Neuronal stem cell (in vitro differentiated cells): ENCODE data around the gene NCKIPSD.

Experiments
- DNase-seq: peaks from one replicate; pipeline ENCODE4 v3.0.0-alpha.2; 2013; ENCODE audit warnings: low spot score
- H2AFZ ChIP-seq: one replicate; pipeline ENCODE4 v1.6.1; 2013; ENCODE audit warnings: mild to moderate bottlenecking, low read length, inconsistent platforms
- H2AK5ac ChIP-seq: 2 replicates; pipeline ENCODE4 v1.6.1; 2013; ENCODE audit warnings: low read depth, mild to moderate bottlenecking, inconsistent platforms, low read length, moderate library complexity, mixed read lengths
- H2BK120ac ChIP-seq: 2 replicates; pipeline ENCODE4 v1.6.1; 2013; ENCODE audit warnings: low read depth, mild to moderate bottlenecking, inconsistent platforms, low read length, moderate library complexity, mixed read lengths
- H2BK12ac ChIP-seq: one replicate; pipeline ENCODE4 v1.6.1; 2013; ENCODE audit warnings: low read length, inconsistent platforms
- H2BK15ac ChIP-seq: 2 replicates; pipeline ENCODE4 v1.6.1; 2013; ENCODE audit warnings: mild to moderate bottlenecking, low read length, inconsistent platforms, mixed read lengths
- H2BK5ac ChIP-seq: one replicate; pipeline ENCODE4 v1.6.1; 2013; ENCODE audit warnings: inconsistent platforms, mild to moderate bottlenecking, low read length, moderate library complexity
- H3K14ac ChIP-seq: one replicate; pipeline ENCODE4 v1.6.1; 2013; ENCODE audit warnings: low read length, inconsistent platforms
- H3K18ac ChIP-seq: 2 replicates; pipeline ENCODE4 v1.6.1; 2013; ENCODE audit warnings: low read length, inconsistent platforms
- H3K23ac ChIP-seq: 2 replicates; pipeline ENCODE4 v1.6.1; 2013; ENCODE audit warnings: low read depth, mild to moderate bottlenecking, mixed read lengths, low read length, inconsistent platforms; ENCODE audit not compliant: poor library complexity
- H3K27ac ChIP-seq: replicated peaks from 3 replicates; pipeline ENCODE4 v1.5.1; 2013; ENCODE audit warnings: low read length, inconsistent platforms
- H3K27me3 ChIP-seq, 3 experiments: 2 replicates each; pipeline ENCODE4 v1.6.1; 2013; ENCODE audit warnings: low read length in 3 of 3, mild to moderate bottlenecking in 2 of 3, inconsistent platforms in 1 of 3, low read depth in 1 of 3, mixed read lengths in 1 of 3, moderate library complexity in 1 of 3; ENCODE audit not compliant: control insufficient read depth in 3 of 3, insufficient read depth in 3 of 3
- H3K36me3 ChIP-seq, 2 donors: replicated peaks in 1 of 2; 2 replicates each; pipeline ENCODE4 v1.6.1; 2013; ENCODE audit warnings: low read length in 2 of 2; ENCODE audit not compliant: control insufficient read depth in 2 of 2, insufficient read depth in 2 of 2
- H3K4ac ChIP-seq: 2 replicates; pipeline ENCODE4 v1.6.1; 2013; ENCODE audit warnings: inconsistent platforms, mild to moderate bottlenecking, low read length, moderate library complexity
- H3K4me1 ChIP-seq, 2 donors: 1 replicate in 1 of 2; 2 replicates in 1 of 2; pipeline ENCODE4 v1.6.1; 2013; ENCODE audit warnings: low read length in 2 of 2, low read depth in 1 of 2; ENCODE audit not compliant: control insufficient read depth in 2 of 2, insufficient read depth in 1 of 2
- H3K4me2 ChIP-seq: one replicate; pipeline ENCODE4 v1.6.1; 2013; ENCODE audit warnings: mild to moderate bottlenecking, low read length, inconsistent platforms; ENCODE audit not compliant: insufficient read depth, poor library complexity, severe bottlenecking
- H3K4me3 ChIP-seq, 2 donors: 2 replicates each; pipeline ENCODE4 v1.5.1; 2013; ENCODE audit warnings: low read length in 2 of 2, mild to moderate bottlenecking in 2 of 2, inconsistent platforms in 1 of 2, moderate library complexity in 1 of 2
- H3K79me1 ChIP-seq: one replicate; pipeline ENCODE4 v1.6.1; 2013; ENCODE audit warnings: low read depth, mild to moderate bottlenecking, inconsistent platforms, low read length, moderate library complexity
- H3K9ac ChIP-seq: one replicate; pipeline ENCODE4 v1.6.1; 2013; ENCODE audit warnings: mild to moderate bottlenecking, low read depth, low read length, inconsistent platforms; ENCODE audit not compliant: poor library complexity
- H3K9me3 ChIP-seq, 2 donors: replicated peaks in 1 of 2; 2 replicates each; pipeline versions ENCODE3 to v1.6.1; 2013; ENCODE audit warnings: low read length in 2 of 2, mild to moderate bottlenecking in 2 of 2, inconsistent platforms in 1 of 2, low read depth in 1 of 2, mixed read lengths in 1 of 2, moderate library complexity in 1 of 2; ENCODE audit not compliant: control insufficient read depth in 2 of 2, insufficient read depth in 1 of 2
- H4K8ac ChIP-seq: one replicate; pipeline ENCODE4 v1.6.1; 2013; ENCODE audit warnings: low read depth, mild to moderate bottlenecking, inconsistent platforms, low read length, moderate library complexity
- H4K91ac ChIP-seq: one replicate; pipeline ENCODE4 v1.6.1; 2013; ENCODE audit warnings: low read length, low read depth, mild to moderate bottlenecking, inconsistent platforms; ENCODE audit not compliant: poor library complexity
- WGBS, 2 donors: extraction: QIAGEN DNeasy Blood & Tissue Kit; methylation state at CpG; one replicate each; pipeline ENCODE4 v1.1.7; 2013; ENCODE audit warnings: missing lambda C conversion rate in 2 of 2, mixed read lengths in 1 of 2; ENCODE audit not compliant: insufficient read length in 2 of 2, insufficient replicate concordance in 1 of 2; ENCODE audit errors: extremely low coverage in 2 of 2; 5-methylcytosine and 5-hydroxymethylcytosine counted together

NCKIPSD gene

DNA sequence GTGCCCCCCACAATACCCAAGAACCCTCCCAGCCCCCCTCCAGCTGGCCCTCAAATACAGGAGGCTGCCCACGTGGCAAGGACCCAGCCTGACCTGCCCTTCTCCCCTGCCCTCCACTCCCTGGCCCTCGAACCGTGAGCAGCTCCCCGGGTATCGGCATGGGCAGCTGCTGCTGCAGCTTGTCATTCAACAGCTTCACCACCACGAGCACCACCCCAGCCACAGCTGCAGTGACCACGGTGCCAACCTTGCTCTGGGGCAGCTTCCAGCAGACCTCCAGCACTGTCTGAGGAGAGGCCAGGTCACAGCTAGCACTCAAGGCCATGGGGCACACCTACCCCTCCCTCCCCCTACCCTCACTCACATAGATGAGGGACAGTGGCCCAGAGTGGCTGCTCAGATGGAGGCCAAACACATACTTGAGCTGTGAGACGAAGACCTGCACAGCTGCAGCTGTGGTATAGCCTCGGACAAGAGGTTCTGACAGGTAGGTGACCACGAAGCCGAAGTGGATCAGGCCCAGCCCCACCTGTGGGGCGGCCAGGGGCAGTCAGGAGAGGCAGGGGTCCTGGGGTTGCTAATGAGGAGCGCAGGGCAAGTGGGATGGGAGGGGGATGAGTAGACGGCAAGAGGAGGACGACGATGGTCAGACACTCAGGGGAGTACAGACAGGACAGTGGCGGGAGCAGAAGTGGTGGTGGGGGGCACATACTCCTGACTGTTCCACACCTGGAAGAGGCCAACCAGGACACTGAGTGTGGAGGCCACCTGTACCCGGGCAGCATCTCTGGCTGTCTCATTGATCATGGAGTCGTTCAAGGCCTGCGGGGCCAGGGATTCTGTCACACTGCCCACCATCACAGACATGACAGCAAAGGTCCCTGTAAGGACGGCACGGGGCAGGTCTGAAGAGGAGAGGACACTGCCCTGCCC is 53.9 kb downstream of the NCKIPSD start:
- no peak for DNase-seq
- no peak overlapping the region for H3K18ac ChIP-seq
- peaks cover 7% of the 10 kb centered on the region for H3K79me1 ChIP-seq
- H2AK5ac ChIP-seq = no peak overlapping the region
- H2BK15ac ChIP-seq = no peak overlapping the region
- peak overlapping the region; percentile 65 for H3K9ac ChIP-seq
- no peak overlapping the region for H3K4me2 ChIP-seq
- no peak overlapping the region for H4K91ac ChIP-seq
- no peak overlapping the region for H3K4me3 ChIP-seq
- H3K9me3 ChIP-seq = no peaks in the 10 kb centered on the region
- no peak overlapping the region for H2BK120ac ChIP-seq
- no peak overlapping the region for H4K8ac ChIP-seq
- H3K27me3 ChIP-seq = no peaks in the 10 kb centered on the region
- peaks cover 55 to 69% of the 10 kb centered on the region in 2 donors for H3K36me3 ChIP-seq
- peak overlapping the region; percentile 31 for H3K23ac ChIP-seq
- H3K14ac ChIP-seq = no peak overlapping the region
- H3K4ac ChIP-seq = peak overlapping the region; percentile 24
- H3K4me1 ChIP-seq = peaks cover 13 to 17% of the 10 kb centered on the region in 2 donors
- no peak overlapping the region for H3K27ac ChIP-seq
- no CpG with 5 or more reads among the region's 22 CpGs for WGBS, 2 donors
- no peak overlapping the region for H2BK12ac ChIP-seq
- no peak overlapping the region for H2AFZ ChIP-seq
- no peak overlapping the region for H2BK5ac ChIP-seq

DNA sequence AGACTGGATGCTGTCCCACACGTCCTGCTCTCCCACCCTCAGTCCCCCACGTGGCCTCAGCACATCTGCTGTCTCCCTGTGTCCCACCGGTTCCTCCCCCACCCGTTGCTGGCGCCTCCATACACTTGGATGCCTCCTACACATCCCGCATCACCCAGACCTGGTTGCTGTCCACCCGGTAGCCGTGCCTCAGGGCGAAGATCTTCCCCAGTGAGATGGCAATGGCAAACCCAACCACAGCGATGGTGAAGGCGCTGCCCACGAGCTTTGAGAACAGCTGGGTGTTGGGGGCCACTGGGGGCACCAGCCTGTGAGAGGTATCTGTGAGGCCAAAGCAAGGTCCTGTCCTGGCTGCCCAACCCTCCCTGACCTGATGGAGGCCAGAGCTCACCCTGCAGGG is 54.9 kb downstream of the NCKIPSD start:
- Histone ChIP-seq H3K4me1 (peaks cover 5 to 8% of the 10 kb centered on the region in 2 donors), H3K79me1 (peaks cover 7% of the 10 kb centered on the region), H3K14ac (no peak overlapping the region), H3K23ac (peak overlapping the region; percentile 49), H2AFZ (no peak overlapping the region), H2BK15ac (no peak overlapping the region), H3K9me3 (no peaks in the 10 kb centered on the region), H2BK5ac (peak overlapping the region; percentile 56), H3K36me3 (peaks cover 63 to 78% of the 10 kb centered on the region in 2 donors), H3K9ac (no peak overlapping the region), H3K27me3 (no peaks in the 10 kb centered on the region), H3K4ac (no peak overlapping the region), H3K27ac (no peak overlapping the region), H2BK12ac (peak overlapping the region; percentile 30), H2BK120ac (no peak overlapping the region), H4K8ac (no peak overlapping the region), H3K18ac (no peak overlapping the region), H3K4me3 (no peak overlapping the region), H3K4me2 (no peak overlapping the region), H2AK5ac (no peak overlapping the region), H4K91ac (no peak overlapping the region)
- DNase-seq = no peak
- no CpG with 5 or more reads among the region's 12 CpGs for WGBS, 2 donors

DNA sequence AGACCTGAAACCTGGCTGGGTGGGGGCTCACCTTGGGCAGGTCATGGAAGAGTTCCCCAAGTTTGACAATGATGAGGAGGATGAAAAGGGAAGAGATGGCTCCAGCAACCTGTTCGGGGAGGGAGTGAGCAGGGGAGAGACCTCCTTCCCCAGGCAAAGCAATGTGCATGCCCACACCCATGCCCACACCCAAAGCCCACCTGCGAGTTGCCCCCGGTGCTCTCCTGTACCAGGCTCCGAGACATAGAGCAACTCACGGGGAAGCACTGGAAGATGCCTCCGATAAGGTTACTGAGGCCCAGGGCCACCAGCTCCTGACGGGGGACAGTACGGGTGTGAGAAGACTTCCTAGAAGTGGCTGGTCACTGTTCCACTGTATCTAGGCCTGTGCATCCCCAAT is 55.3 kb downstream of the NCKIPSD start:
- Histone ChIP-seq H2BK15ac (no peak overlapping the region), H3K23ac (no peak overlapping the region), H3K27ac (no peak overlapping the region), H2BK5ac (peak overlapping the region; percentile 56), H3K4me3 (no peak overlapping the region), H4K8ac (no peak overlapping the region), H2AFZ (no peak overlapping the region), H3K4me2 (no peak overlapping the region), H3K79me1 (peaks cover 7% of the 10 kb centered on the region), H3K9me3 (no peaks in the 10 kb centered on the region), H3K27me3 (no peaks in the 10 kb centered on the region), H4K91ac (no peak overlapping the region), H3K9ac (no peak overlapping the region), H2BK12ac (no peak overlapping the region), H3K4me1 (peaks cover 5 to 8% of the 10 kb centered on the region in 2 donors), H3K4ac (no peak overlapping the region), H3K36me3 (peaks cover 63 to 82% of the 10 kb centered on the region in 2 donors), H3K18ac (no peak overlapping the region), H2AK5ac (no peak overlapping the region), H2BK120ac (no peak overlapping the region), H3K14ac (no peak overlapping the region)
- DNase-seq = no peak
- no CpG with 5 or more reads among the region's 8 CpGs for WGBS, 2 donors

DNA sequence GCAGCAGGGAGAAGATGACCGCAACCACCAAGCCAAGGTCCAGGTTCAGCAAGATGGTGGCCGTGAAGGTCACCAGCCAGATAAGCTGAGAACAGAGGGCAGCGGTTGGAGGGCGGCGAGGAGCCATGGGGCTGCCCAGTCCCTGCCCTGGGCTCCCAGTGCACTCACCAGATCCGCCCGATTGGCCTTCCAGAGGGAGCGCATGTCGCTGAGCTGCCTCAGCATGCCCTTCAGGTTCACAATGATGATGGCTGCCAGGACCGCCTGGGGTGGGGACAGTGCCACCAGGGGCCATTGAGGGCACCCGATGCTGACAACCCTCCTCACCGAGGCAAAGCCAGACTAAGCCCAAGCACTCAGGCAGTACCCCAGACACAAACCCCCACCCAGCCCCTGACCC is 55.8 kb downstream of the NCKIPSD start:
- no peak overlapping the region for H3K14ac ChIP-seq
- H2AK5ac ChIP-seq = no peak overlapping the region
- peaks cover 5 to 8% of the 10 kb centered on the region in 2 donors for H3K4me1 ChIP-seq
- H3K27me3 ChIP-seq = no peaks in the 10 kb centered on the region
- no peak overlapping the region for H3K27ac ChIP-seq
- DNase-seq = no peak
- no peak overlapping the region for H3K4ac ChIP-seq
- H2BK5ac ChIP-seq = no peak overlapping the region
- H2AFZ ChIP-seq = no peak overlapping the region
- peaks cover 7% of the 10 kb centered on the region for H3K79me1 ChIP-seq
- H3K4me2 ChIP-seq = no peak overlapping the region
- H3K4me3 ChIP-seq = peak overlapping the region in 1 of 2 donors; percentile 42
- no peaks in the 10 kb centered on the region for H3K9me3 ChIP-seq
- H4K8ac ChIP-seq = no peak overlapping the region
- H3K18ac ChIP-seq = peak overlapping the region; percentile 11
- no peak overlapping the region for H3K23ac ChIP-seq
- no peak overlapping the region for H3K9ac ChIP-seq
- WGBS, 2 donors = no CpG with 5 or more reads among the region's 12 CpGs
- H2BK12ac ChIP-seq = no peak overlapping the region
- peaks cover 66 to 87% of the 10 kb centered on the region in 2 donors for H3K36me3 ChIP-seq
- H4K91ac ChIP-seq = no peak overlapping the region
- H2BK15ac ChIP-seq = no peak overlapping the region
- no peak overlapping the region for H2BK120ac ChIP-seq
